K562 (cell line): ENCODE data around the gene GTPBP6. TPM values are rescaled to one million over a fixed set of nuclear protein-coding genes. Genes with fewer than 3 reads are reported as not detected.

Source experiments
- ATF4 ChIP-seq: fragments of 450-650 bp; formaldehyde crosslinking; IDR thresholded peaks from 2 replicates; pipeline ENCODE4 v1.4.0; 2022; ENCODE audit warnings: mild to moderate bottlenecking, moderate library complexity
- CHAMP1 ChIP-seq: fragments of 450-650 bp; IDR thresholded peaks from 2 replicates; pipeline ENCODE4 v1.6.1; 2016; ENCODE audit warnings: mild to moderate bottlenecking
- CREBBP ChIP-seq: IDR thresholded peaks from one replicate; pipeline ENCODE4 v1.6.1; 2012; ENCODE audit warnings: low read depth, mild to moderate bottlenecking, control low read depth, inconsistent platforms, low read length
- EHMT2 ChIP-seq: fragments of 450-650 bp; IDR thresholded peaks from 2 replicates; pipeline ENCODE4 v1.6.1; 2018; ENCODE audit warnings: antibody characterized with exemption
- EP300 ChIP-seq: IDR thresholded peaks from 2 replicates; pipeline ENCODE4 v1.6.1; 2012; ENCODE audit warnings: low read length, improper control_type of control experiment
- EWSR1 ChIP-seq: fragments of 450-650 bp; IDR thresholded peaks from 2 replicates; pipeline ENCODE4 v1.6.1; 2018; ENCODE audit warnings: borderline replicate concordance, mild to moderate bottlenecking, low read depth, moderate library complexity; ENCODE audit not compliant: partially characterized antibody
- FOXP1 ChIP-seq: sonication (generic); formaldehyde crosslinking; IDR thresholded peaks from 2 replicates; pipeline ENCODE4 v1.8.0; 2022; ENCODE audit warnings: mild to moderate bottlenecking, missing genetic modification reagents
- HES1 ChIP-seq: fragments of 450-650 bp; IDR thresholded peaks from 2 replicates; pipeline ENCODE4 v1.6.1; 2016; ENCODE audit warnings: low read depth, mild to moderate bottlenecking, moderate library complexity
- HMG20A ChIP-seq: fragments of 450-650 bp; formaldehyde crosslinking; conservative IDR thresholded peaks from 2 replicates; pipeline ENCODE4 v1.4.0; 2020; ENCODE audit warnings: mild to moderate bottlenecking, mixed read lengths
- MCM3 ChIP-seq: fragments of 450-650 bp; IDR thresholded peaks from 2 replicates; pipeline ENCODE4 v1.6.1; 2016
- NR2C2 ChIP-seq, 2 experiments: fragments of 200-800 bp in 1 of 2; sonication (Bioruptor generic) in 1 of 2; sonication (generic) in 1 of 2; formaldehyde crosslinking in 1 of 2; IDR thresholded peaks; 2 replicates each; pipeline versions ENCODE4 v1.6.1 to v1.8.0; 2016 to 2022; ENCODE audit warnings: mild to moderate bottlenecking in 1 of 2, missing compliant biosample characterization in 1 of 2, missing genetic modification characterization in 1 of 2, missing genetic modification reagents in 1 of 2
- POLR2G ChIP-seq: fragments of 200-400 bp; formaldehyde crosslinking; IDR thresholded peaks from 2 replicates; pipeline ENCODE4 v1.6.1; 2017; ENCODE audit warnings: low read depth, mild to moderate bottlenecking, antibody characterized with exemption, low read length, moderate library complexity
- PRPF4 ChIP-seq: fragments of 200-400 bp; formaldehyde crosslinking; IDR thresholded peaks from one replicate; pipeline ENCODE4 v1.6.1; 2017; ENCODE audit warnings: low read length, low read depth, mild to moderate bottlenecking; ENCODE audit not compliant: insufficient read depth, poor library complexity, severe bottlenecking
- ZBTB7A ChIP-seq: IDR thresholded peaks from 2 replicates; pipeline ENCODE4 v1.6.1; 2011; ENCODE audit warnings: low read depth, mild to moderate bottlenecking, low read length, moderate library complexity, borderline replicate concordance; ENCODE audit not compliant: control insufficient read depth
- ZNF212 ChIP-seq: fragments of 450-650 bp; formaldehyde crosslinking; IDR thresholded peaks from 2 replicates; pipeline ENCODE4 v1.4.0; 2020; ENCODE audit warnings: mild to moderate bottlenecking
- ZNF280A ChIP-seq: fragments of 450-650 bp; IDR thresholded peaks from 2 replicates; pipeline ENCODE4 v1.6.1; 2018; ENCODE audit warnings: mild to moderate bottlenecking, low read depth; ENCODE audit not compliant: partially characterized antibody
- ZNF408 ChIP-seq: fragments of 250-450 bp; sonication (Bioruptor Pico); IDR thresholded peaks from 2 replicates; pipeline ENCODE4 v1.4.0; 2020; ENCODE audit warnings: low read depth, mild to moderate bottlenecking, moderate library complexity
- ZNF518B ChIP-seq: fragments of 250-450 bp; sonication (Bioruptor Pico); IDR thresholded peaks from 2 replicates; pipeline ENCODE4 v1.5.0; 2021; ENCODE audit warnings: mild to moderate bottlenecking, moderate library complexity
- ZNF77 ChIP-seq: fragments of 250-450 bp; sonication (Bioruptor Pico); IDR thresholded peaks from 2 replicates; pipeline ENCODE4 v1.5.0; 2020
- polyA plus RNA-seq, 8 experiments: library from polyadenylated mRNA; depleted of rRNA in 4 of 8; stranded (reverse) in 5 of 8; unstranded in 3 of 8; fragments of >200 nt; fragmentation: Nextera tagmentation in 2 of 8; fragmentation: Illumina TruSeq in 1 of 8; extraction: Ambion mirVana in 2 of 8; extraction: Trizol in 1 of 8; gene quantifications; 2 replicates each; pipeline versions ENCODE4 v1.2.1 to v1.2.3, GENCODE V29; 2011 to 2014; ENCODE audit warnings: inconsistent platforms in 1 of 8, missing spikeins in 1 of 8
- total RNA-seq, 7 experiments: library from RNA; depleted of rRNA in 6 of 7; stranded (reverse); fragments of >200 nt in 6 of 7; fragmentation: Illumina TruSeq in 2 of 7; extraction: Trizol in 2 of 7; gene quantifications; 2 replicates each; pipeline versions ENCODE4 v1.2.1 to v1.2.3, GENCODE V29; 2011 to 2021; ENCODE audit warnings: low replicate concordance in 1 of 7

GTPBP6 gene
- total and polyA plus RNA-seq, 9 of the 15 experiments (the other 6 are each of a cell fraction or from before 2014, with no cell fraction given) = 0.24 to 35.2 (median 8.0) TPM

GRCh38 chrX:320126-320783 lies 1.7 kb upstream of the GTPBP6 start (continued):
- TF ChIP-seq ZNF518B (no peak), HES1 (no peak), CREBBP (no peak), CHAMP1 (no peak), EP300 (no peak), POLR2G (0 out of 2 replicates have a peak, but pooled peaks have one; percentile 8), ZNF280A (no peak), ZBTB7A (peak; percentile 14), MCM3 (no peak), NR2C2 (CRISPR knock-in tag; IDR thresholded peaks at IDR 0.05) (no peak), NR2C2 (tag; IDR thresholded peaks at IDR 0.05) (no peak), HMG20A (CRISPR knock-in tag) (no peak), ZNF408 (no peak), PRPF4 (no peak), ATF4 (CRISPR knock-in tag) (no peak), EWSR1 (no peak), EHMT2 (no peak), FOXP1 (CRISPR knock-in tag) (no peak), ZNF212 (no peak), ZNF77 (CRISPR knock-in tag) (no peak)
